OCI-LY3 (cell line): ENCODE data around the gene GLO1.

Experiments used
- H2AFZ ChIP-seq: fragments of 200-600, 300-600 bp; shearing (Covaris generic); 2 replicates; pipeline ENCODE4 v1.6.0; 2014; ENCODE audit warnings: antibody characterized with exemption, low read depth, low read length
- H3K27ac ChIP-seq: fragments of 200-600, 300-600 bp; sonication (generic); 2 replicates; pipeline ENCODE4 v1.5.1; 2014; ENCODE audit warnings: mild to moderate bottlenecking, low read length, moderate library complexity, mixed read lengths
- H3K27me3 ChIP-seq: fragments of 200-600, 300-600 bp; sonication (generic); 2 replicates; pipeline ENCODE4 v1.6.1; 2014; ENCODE audit warnings: low read depth, low read length, mixed read lengths
- H3K36me3 ChIP-seq: fragments of 200-600, 300-600 bp; sonication (generic); replicated peaks from 2 replicates; pipeline ENCODE3; 2014; ENCODE audit warnings: low read depth, low read length, mixed read lengths
- H3K4me1 ChIP-seq: fragments of 300-600, 200-600 bp; sonication (generic); 2 replicates; pipeline ENCODE4 v1.6.1; 2014; ENCODE audit warnings: low read length, mixed read lengths
- H3K4me2 ChIP-seq: fragments of 200-600, 300-600 bp; sonication (generic); 2 replicates; pipeline ENCODE4 v1.6.1; 2014; ENCODE audit warnings: low read length, mixed read lengths
- H3K4me3 ChIP-seq: fragments of 300-600, 200-600 bp; sonication (generic); 2 replicates; pipeline ENCODE4 v1.5.1; 2014; ENCODE audit warnings: antibody characterized with exemption, mild to moderate bottlenecking, low read length, moderate library complexity
- H3K79me2 ChIP-seq: fragments of 300-600, 200-600 bp; shearing (Covaris generic); 2 replicates; pipeline ENCODE4 v1.6.1; 2014; ENCODE audit warnings: mild to moderate bottlenecking, low read length, mixed read lengths
- H3K9ac ChIP-seq: fragments of 300-600, 200-600 bp; shearing (Covaris generic); 2 replicates; pipeline ENCODE4 v1.6.0; 2014; ENCODE audit warnings: mild to moderate bottlenecking, low read length, moderate library complexity
- H3K9me3 ChIP-seq: fragments of 200-600, 300-600 bp; shearing (Covaris generic); 2 replicates; pipeline ENCODE4 v1.6.1; 2014; ENCODE audit warnings: low read length, mixed read lengths; ENCODE audit not compliant: insufficient read depth
- H4K20me1 ChIP-seq: fragments of 200-600, 300-600 bp; sonication (generic); 2 replicates; pipeline ENCODE4 v1.6.1; 2016; ENCODE audit warnings: low read length, mixed read lengths; ENCODE audit not compliant: insufficient read depth
- EZH2phosphoT487 ChIP-seq: fragments of 200-600 bp; shearing (Covaris generic); IDR thresholded peaks from 2 replicates; pipeline ENCODE4 v1.6.1; 2018; ENCODE audit warnings: antibody characterized with exemption, mixed run types, low read depth
- TF ChIP-seq, protein P1 (sequence below): fragments of 200-600, 300-600 bp; sonication (generic); IDR thresholded peaks from 2 replicates; pipeline ENCODE4 v1.5.1; 2014; ENCODE audit warnings: antibody characterized with exemption, low read length, low read depth

Gene GLO1

DNA sequence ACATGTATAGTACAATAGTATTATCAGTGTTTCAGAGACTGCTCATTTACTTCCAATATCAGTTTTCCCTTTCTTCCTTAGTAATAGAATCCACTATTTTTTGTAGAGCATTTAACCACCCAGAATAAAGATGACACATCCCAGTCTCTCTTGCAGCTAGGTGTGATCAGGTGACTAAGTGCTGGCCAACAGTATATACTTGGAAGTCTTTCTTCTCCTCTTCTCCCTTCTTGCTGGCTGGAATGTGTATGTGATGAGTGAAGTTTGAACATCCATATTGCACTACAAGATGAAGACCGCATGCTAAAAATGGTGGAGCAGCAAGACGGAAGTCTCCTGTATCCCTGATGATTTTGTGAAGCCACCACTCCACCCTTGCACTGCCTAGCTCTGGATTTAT, 48.7 kb downstream of the GLO1 start:
- Histone ChIP-seq H3K4me3 (no peak overlapping the region), H4K20me1 (no peaks in the 10 kb centered on the region), H3K4me2 (no peak overlapping the region), H3K27ac (no peak overlapping the region), H3K9ac (no peak overlapping the region), H3K27me3 (no peaks in the 10 kb centered on the region), H3K4me1 (no peaks in the 10 kb centered on the region), H3K79me2 (no peaks in the 10 kb centered on the region), H3K9me3 (no peaks in the 10 kb centered on the region), H2AFZ (no peak overlapping the region), H3K36me3 (no peaks in the 10 kb centered on the region)
- TF ChIP-seq, protein P1, sequence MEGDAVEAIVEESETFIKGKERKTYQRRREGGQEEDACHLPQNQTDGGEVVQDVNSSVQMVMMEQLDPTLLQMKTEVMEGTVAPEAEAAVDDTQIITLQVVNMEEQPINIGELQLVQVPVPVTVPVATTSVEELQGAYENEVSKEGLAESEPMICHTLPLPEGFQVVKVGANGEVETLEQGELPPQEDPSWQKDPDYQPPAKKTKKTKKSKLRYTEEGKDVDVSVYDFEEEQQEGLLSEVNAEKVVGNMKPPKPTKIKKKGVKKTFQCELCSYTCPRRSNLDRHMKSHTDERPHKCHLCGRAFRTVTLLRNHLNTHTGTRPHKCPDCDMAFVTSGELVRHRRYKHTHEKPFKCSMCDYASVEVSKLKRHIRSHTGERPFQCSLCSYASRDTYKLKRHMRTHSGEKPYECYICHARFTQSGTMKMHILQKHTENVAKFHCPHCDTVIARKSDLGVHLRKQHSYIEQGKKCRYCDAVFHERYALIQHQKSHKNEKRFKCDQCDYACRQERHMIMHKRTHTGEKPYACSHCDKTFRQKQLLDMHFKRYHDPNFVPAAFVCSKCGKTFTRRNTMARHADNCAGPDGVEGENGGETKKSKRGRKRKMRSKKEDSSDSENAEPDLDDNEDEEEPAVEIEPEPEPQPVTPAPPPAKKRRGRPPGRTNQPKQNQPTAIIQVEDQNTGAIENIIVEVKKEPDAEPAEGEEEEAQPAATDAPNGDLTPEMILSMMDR: no peak
- no peak for TF ChIP-seq EZH2phosphoT487

DNA sequence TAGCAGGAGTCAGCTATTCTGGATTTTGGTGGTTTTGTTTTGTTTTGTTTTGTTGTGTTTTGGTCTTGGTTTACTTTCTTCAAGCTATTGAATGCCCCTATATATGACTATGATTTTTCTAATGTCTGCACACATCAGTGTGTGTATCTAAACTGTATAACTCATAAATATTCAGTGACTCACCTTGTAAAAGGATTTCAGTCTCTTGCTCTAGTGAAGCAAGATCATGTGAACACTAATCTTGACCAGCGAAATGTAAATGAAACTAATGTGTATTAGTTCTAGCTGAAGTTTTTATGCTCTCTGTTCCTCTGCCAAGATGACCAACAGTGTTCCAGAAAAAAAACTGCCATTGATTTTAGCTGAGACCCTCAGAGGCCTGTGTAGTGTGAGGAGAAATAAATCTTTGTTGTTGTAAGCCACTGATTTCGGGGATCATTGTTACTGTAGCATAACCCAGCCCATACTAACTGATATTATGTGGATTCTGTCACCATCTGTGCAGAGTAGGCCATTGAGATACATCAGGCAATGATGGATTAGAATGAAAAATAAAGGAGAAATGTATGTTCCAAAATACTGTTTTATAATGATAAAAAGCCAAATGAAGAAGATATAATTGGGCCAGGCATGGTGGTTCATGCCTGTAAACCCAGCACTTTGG, 51.7 kb downstream of the GLO1 start:
- H3K9me3 ChIP-seq: no peaks in the 10 kb centered on the region
- TF ChIP-seq, protein P1: no peak
- TF ChIP-seq EZH2phosphoT487: no peak
- no peaks in the 10 kb centered on the region for H3K27me3 ChIP-seq
- no peak overlapping the region for H3K4me3 ChIP-seq
- H3K36me3 ChIP-seq: no peaks in the 10 kb centered on the region
- no peak overlapping the region for H3K4me2 ChIP-seq
- no peaks in the 10 kb centered on the region for H3K79me2 ChIP-seq
- H3K9ac ChIP-seq: no peak overlapping the region
- no peaks in the 10 kb centered on the region for H4K20me1 ChIP-seq
- H2AFZ ChIP-seq: no peak overlapping the region
- no peaks in the 10 kb centered on the region for H3K4me1 ChIP-seq
- H3K27ac ChIP-seq: no peak overlapping the region

DNA sequence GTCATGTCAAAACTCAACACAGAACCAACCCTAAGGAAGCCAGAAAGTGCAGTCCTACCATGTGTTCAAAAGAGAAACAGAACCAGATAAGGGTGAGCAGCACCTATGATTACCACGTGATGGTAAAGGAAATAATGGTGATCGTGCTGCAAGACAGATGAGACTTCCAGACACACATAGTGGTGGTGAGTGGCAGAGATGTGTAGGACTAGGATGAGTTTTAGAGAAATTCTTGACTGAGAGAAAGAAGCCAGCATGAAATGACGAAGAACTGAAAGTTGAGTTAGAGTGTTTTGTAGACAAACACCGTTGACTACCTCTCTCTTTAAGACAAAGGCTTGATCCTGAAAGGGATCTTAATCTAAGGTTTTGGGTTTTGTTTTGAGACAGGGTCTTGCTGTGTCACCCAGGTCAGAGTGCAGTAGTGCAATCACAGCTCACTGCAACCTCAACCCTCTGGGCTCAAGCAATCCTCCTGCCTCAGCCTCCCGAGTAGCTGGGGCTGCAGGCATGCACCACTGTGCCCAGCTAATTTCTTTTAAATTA, 52.7 kb downstream of the GLO1 start:
- no peaks in the 10 kb centered on the region for H3K36me3 ChIP-seq
- H3K27ac ChIP-seq: no peak overlapping the region
- H2AFZ ChIP-seq: no peak overlapping the region
- no peak overlapping the region for H3K4me2 ChIP-seq
- H3K9me3 ChIP-seq: no peaks in the 10 kb centered on the region
- no peaks in the 10 kb centered on the region for H3K27me3 ChIP-seq
- no peaks in the 10 kb centered on the region for H3K79me2 ChIP-seq
- H4K20me1 ChIP-seq: no peaks in the 10 kb centered on the region
- TF ChIP-seq, protein P1: no peak
- no peak for TF ChIP-seq EZH2phosphoT487
- H3K9ac ChIP-seq: no peak overlapping the region
- no peak overlapping the region for H3K4me3 ChIP-seq
- H3K4me1 ChIP-seq: no peaks in the 10 kb centered on the region

DNA sequence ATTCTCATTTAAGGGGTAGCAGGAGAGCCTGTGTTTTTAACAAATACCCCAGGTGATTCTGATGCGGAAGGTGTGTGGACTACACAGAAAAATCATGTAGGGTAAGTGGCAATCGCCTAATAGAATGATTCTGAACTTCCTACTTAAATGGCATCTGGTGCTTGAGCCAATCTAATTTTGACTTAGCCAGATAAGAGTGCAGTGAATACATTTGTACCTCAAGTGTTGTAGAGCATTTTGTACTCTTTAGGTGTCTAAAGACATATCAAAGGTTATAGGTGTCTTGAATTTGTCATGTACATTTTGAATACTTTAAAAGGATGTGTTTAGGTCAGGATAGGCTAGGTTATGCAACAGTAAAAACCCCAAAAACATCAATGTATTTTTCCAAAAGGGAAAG, 53.2 kb downstream of the GLO1 start:
- no peaks in the 10 kb centered on the region for H3K4me1 ChIP-seq
- no peaks in the 10 kb centered on the region for H3K27me3 ChIP-seq
- no peak overlapping the region for H3K27ac ChIP-seq
- no peaks in the 10 kb centered on the region for H3K79me2 ChIP-seq
- no peak overlapping the region for H3K4me2 ChIP-seq
- TF ChIP-seq, protein P1: no peak
- no peak for TF ChIP-seq EZH2phosphoT487
- no peaks in the 10 kb centered on the region for H3K9me3 ChIP-seq
- no peaks in the 10 kb centered on the region for H4K20me1 ChIP-seq
- H3K36me3 ChIP-seq: no peaks in the 10 kb centered on the region
- no peak overlapping the region for H2AFZ ChIP-seq
- no peak overlapping the region for H3K4me3 ChIP-seq
- H3K9ac ChIP-seq: no peak overlapping the region
